GM21619 (cell line): ENCODE data around the gene BLACAT1.

Experiments
- ATAC-seq: cut with Tn5 transposase; IDR thresholded peaks from one replicate; pipeline ENCODE4 v1.9.1; 2021; ENCODE audit not compliant: unreplicated experiment

Gene BLACAT1

GRCh38 chr1:205456868-205457745 is 1.3 kb upstream of the BLACAT1 start:
- ATAC-seq, result no peak

- ATAC-seq, result no peak
Measured at GRCh38 chr1:205456383-205456867, 580 bp upstream of the BLACAT1 start.

GRCh38 chr1:205454903-205455335 is 926 bp downstream of the BLACAT1 start:
- no peak for ATAC-seq

- no peak for ATAC-seq
Measured at GRCh38 chr1:205453466-205453865, 2.4 kb downstream of the BLACAT1 start.

GRCh38 chr1:205452933-205453332 is 2.9 kb downstream of the BLACAT1 start:
- ATAC-seq, result no peak

GRCh38 chr1:205452364-205452763 is 3.5 kb downstream of the BLACAT1 start:
- ATAC-seq, result no peak

- ATAC-seq, result no peak
Measured at GRCh38 chr1:205451759-205452164, 4.1 kb downstream of the BLACAT1 start.

GRCh38 chr1:205451202-205451601 is 4.6 kb downstream of the BLACAT1 start:
- ATAC-seq, result no peak

- ATAC-seq, result no peak
Measured at GRCh38 chr1:205450448-205450847, 5.4 kb downstream of the BLACAT1 start.

GRCh38 chr1:205449750-205450443 is 5.9 kb downstream of the BLACAT1 start:
- no peak for ATAC-seq

- no peak for ATAC-seq
Measured at GRCh38 chr1:205449254-205449749, 6.5 kb downstream of the BLACAT1 start.

GRCh38 chr1:205448540-205449253 is 7.1 kb downstream of the BLACAT1 start:
- ATAC-seq, result no peak

GRCh38 chr1:205447457-205448341 is 8.1 kb downstream of the BLACAT1 start:
- no peak for ATAC-seq

- no peak for ATAC-seq
Measured at GRCh38 chr1:205446828-205447227, 9.0 kb downstream of the BLACAT1 start.

GRCh38 chr1:205445646-205445935 is 10.3 kb downstream of the BLACAT1 start:
- ATAC-seq, result no peak

GRCh38 chr1:205444931-205445645 is 10.8 kb downstream of the BLACAT1 start:
- no peak for ATAC-seq

GRCh38 chr1:205444300-205444930 is 11.4 kb downstream of the BLACAT1 start:
- ATAC-seq, result no peak

GRCh38 chr1:205443585-205444299 is 12.1 kb downstream of the BLACAT1 start:
- ATAC-seq, result no peak
